Measurements from ENCODE around the gene TIPARP. TPM values are rescaled to one million over a fixed set of nuclear protein-coding genes. Genes with fewer than 3 reads are reported as not detected.
"Not testable (repeated sequence)": the region's sequence is repeated elsewhere in the genome, so short reads cannot be mapped to it uniquely, and the experiment has no call there.

The TIPARP gene
- total RNA-seq, 1 experiment from 2014 or later: 116 TPM

DNA sequence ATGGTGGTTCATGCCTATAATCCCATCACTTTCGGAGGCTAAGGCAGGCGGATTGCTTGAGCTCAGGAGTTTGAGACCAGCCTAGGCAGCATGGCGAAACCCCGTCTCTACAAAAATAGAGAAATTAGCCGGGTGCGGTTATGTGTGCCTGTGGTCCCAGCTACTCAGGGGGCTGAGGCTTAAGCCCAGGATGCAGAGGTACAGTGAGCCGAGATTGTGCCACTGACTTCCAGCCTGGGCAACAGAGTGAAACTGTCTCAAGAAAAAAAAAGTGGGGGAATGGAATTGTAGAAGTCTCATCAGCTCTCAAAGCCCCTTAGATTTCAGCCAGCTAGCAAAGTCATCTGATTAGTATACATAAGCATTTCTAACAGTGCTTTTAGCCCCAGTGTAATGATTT lies 33.2 kb downstream of the TIPARP start:
- Histone ChIP-seq H3K27me3 (replicated peaks; ENCODE audit: insufficient read depth, low read depth, low read length, poor library complexity) (no peaks in the 10 kb centered on the region), H3K36me3 (ENCODE audit: insufficient read depth, low read length, poor library complexity, severe bottlenecking) (peaks cover 88% of the 10 kb centered on the region), H3K4me3 (ENCODE audit: low read depth, low read length, poor library complexity, severe bottlenecking) (no peak overlapping the region), H3K9me3 (ENCODE audit: low read depth, low read length, poor library complexity, severe bottlenecking) (no peaks in the 10 kb centered on the region), H3K4me1 (ENCODE audit: insufficient read depth, low read length, poor library complexity, severe bottlenecking) (peaks cover 29% of the 10 kb centered on the region), H3K27ac (ENCODE audit: low read depth, low read length, poor library complexity, severe bottlenecking) (peak overlapping the region; percentile 22)
- no peak for DNase-seq (ENCODE audit: low spot score)
- no peak for TF ChIP-seq EZH2 (IDR thresholded peaks at IDR 0.05; ENCODE audit: borderline replicate concordance, low read depth, low read length, poor library complexity, severe bottlenecking)
- TF ChIP-seq, protein P1, sequence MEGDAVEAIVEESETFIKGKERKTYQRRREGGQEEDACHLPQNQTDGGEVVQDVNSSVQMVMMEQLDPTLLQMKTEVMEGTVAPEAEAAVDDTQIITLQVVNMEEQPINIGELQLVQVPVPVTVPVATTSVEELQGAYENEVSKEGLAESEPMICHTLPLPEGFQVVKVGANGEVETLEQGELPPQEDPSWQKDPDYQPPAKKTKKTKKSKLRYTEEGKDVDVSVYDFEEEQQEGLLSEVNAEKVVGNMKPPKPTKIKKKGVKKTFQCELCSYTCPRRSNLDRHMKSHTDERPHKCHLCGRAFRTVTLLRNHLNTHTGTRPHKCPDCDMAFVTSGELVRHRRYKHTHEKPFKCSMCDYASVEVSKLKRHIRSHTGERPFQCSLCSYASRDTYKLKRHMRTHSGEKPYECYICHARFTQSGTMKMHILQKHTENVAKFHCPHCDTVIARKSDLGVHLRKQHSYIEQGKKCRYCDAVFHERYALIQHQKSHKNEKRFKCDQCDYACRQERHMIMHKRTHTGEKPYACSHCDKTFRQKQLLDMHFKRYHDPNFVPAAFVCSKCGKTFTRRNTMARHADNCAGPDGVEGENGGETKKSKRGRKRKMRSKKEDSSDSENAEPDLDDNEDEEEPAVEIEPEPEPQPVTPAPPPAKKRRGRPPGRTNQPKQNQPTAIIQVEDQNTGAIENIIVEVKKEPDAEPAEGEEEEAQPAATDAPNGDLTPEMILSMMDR (conservative IDR thresholded peaks at IDR 0.05; ENCODE audit: low read depth, low read length): no peak
- POLR2A ChIA-PET (ENCODE audit: low non-redundant PET): no interaction called here
- intact Hi-C loops (cut with micrococcal nuclease; ENCODE audit: unreplicated experiment): no loop called here
- no TSS peak for BruUV-seq (replicated peaks)
- CTCF ChIA-PET: no interaction called here

DNA sequence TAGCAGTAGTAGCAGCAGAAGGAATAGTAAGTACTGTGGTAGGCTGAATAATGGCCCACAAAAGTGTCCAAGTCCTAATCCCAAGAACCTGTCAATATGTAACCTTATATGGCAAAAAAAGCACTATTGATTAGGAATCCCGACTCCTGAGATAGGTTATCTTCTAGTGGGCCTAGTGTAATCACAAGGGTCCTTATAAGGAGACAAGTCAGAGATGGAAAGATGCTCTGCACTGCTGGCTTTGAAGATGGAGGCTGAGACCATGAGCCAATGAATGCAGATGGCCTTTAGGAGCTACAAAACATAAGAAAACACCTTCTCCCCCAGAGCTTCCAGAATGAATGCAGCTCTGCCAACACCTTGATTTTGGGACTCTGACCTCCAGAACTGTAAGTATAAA lies 36.0 kb downstream of the TIPARP start:
- no peaks in the 10 kb centered on the region for H3K9me3 ChIP-seq (ENCODE audit: low read depth, low read length, poor library complexity, severe bottlenecking)
- peaks cover 28% of the 10 kb centered on the region for H3K4me1 ChIP-seq (ENCODE audit: insufficient read depth, low read length, poor library complexity, severe bottlenecking)
- no peak for TF ChIP-seq EZH2 (IDR thresholded peaks at IDR 0.05; ENCODE audit: borderline replicate concordance, low read depth, low read length, poor library complexity, severe bottlenecking)
- TF ChIP-seq, protein P1 (conservative IDR thresholded peaks at IDR 0.05; ENCODE audit: low read depth, low read length): no peak
- DNase-seq (ENCODE audit: low spot score): no peak
- intact Hi-C loops (cut with micrococcal nuclease; ENCODE audit: unreplicated experiment): no loop called here
- BruUV-seq (replicated peaks): no TSS peak
- peaks cover 67% of the 10 kb centered on the region for H3K36me3 ChIP-seq (ENCODE audit: insufficient read depth, low read length, poor library complexity, severe bottlenecking)
- ChIA-PET POLR2A (ENCODE audit: low non-redundant PET) (interaction anchor here (0.6 to 0.7 kb wide), 2 partner anchors 73 to 341 kb away, joined by 3 to 5 read pairs; no protein-coding TSS in a partner anchor), CTCF (interaction anchor here (0.5 kb wide), 1 partner anchor 9 kb away, joined by 16 read pairs; no protein-coding TSS in a partner anchor)
- H3K4me3 ChIP-seq (ENCODE audit: low read depth, low read length, poor library complexity, severe bottlenecking): no peak overlapping the region
- no peak overlapping the region for H3K27ac ChIP-seq (ENCODE audit: low read depth, low read length, poor library complexity, severe bottlenecking)
- H3K27me3 ChIP-seq (replicated peaks; ENCODE audit: insufficient read depth, low read depth, low read length, poor library complexity): no peaks in the 10 kb centered on the region

DNA sequence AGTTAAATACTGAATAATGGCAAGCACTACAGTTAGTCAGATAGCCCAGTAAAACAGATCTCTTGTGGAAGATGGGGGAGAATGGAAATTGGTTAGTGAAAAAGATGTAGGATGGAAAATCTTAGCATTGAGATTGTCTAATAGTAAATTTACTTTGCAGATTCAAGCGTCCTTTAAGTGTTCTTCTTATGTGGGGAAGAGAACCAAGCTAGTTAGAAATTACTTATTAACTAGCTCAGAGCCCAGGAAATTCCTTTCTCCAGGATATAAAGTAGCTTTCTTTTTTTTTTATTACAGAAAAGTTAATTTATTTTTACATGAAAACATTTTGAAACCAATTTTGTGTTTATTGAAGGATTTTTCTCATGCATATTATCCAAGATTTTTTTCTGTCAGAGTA lies 36.7 kb downstream of the TIPARP start:
- Histone ChIP-seq H3K4me1 (ENCODE audit: insufficient read depth, low read length, poor library complexity, severe bottlenecking) (peaks cover 28% of the 10 kb centered on the region), H3K27me3 (replicated peaks; ENCODE audit: insufficient read depth, low read depth, low read length, poor library complexity) (no peaks in the 10 kb centered on the region), H3K4me3 (ENCODE audit: low read depth, low read length, poor library complexity, severe bottlenecking) (no peak overlapping the region), H3K36me3 (ENCODE audit: insufficient read depth, low read length, poor library complexity, severe bottlenecking) (peaks cover 67% of the 10 kb centered on the region), H3K27ac (ENCODE audit: low read depth, low read length, poor library complexity, severe bottlenecking) (no peak overlapping the region), H3K9me3 (ENCODE audit: low read depth, low read length, poor library complexity, severe bottlenecking) (no peaks in the 10 kb centered on the region)
- POLR2A ChIA-PET (ENCODE audit: low non-redundant PET): interaction anchor here (0.7 kb wide), 1 partner anchor 74 kb away, joined by 3 read pairs; no protein-coding TSS in a partner anchor
- TF ChIP-seq EZH2 (IDR thresholded peaks at IDR 0.05; ENCODE audit: borderline replicate concordance, low read depth, low read length, poor library complexity, severe bottlenecking): no peak
- TF ChIP-seq, protein P1 (conservative IDR thresholded peaks at IDR 0.05; ENCODE audit: low read depth, low read length): no peak
- intact Hi-C loops (cut with micrococcal nuclease; ENCODE audit: unreplicated experiment): no loop called here
- BruUV-seq (replicated peaks): no TSS peak
- DNase-seq (ENCODE audit: low spot score): no peak
- CTCF ChIA-PET: interaction anchor here (0.5 to 0.6 kb wide), 2 partner anchors 10 to 426 kb away, joined by 3 to 16 read pairs; no protein-coding TSS in a partner anchor

DNA sequence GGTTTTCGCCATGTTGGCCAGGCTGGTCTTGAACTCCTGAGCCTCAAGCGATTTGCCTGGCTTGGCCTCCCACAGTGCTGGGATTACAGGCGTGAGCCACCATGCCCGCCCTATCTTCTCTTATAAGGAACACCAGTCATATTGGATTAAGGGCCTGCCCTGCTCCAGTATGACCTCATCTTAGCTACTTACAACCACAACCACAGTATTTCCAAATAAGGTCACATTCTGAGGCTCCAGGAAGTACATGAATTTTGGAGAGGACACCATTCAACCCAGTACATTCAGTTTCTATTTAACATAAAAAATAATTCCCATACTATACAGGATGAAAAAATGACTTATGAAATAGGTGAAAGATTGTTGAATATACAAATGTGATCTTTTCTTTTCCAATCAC lies 37.6 kb downstream of the TIPARP start:
- Histone ChIP-seq H3K27ac (ENCODE audit: low read depth, low read length, poor library complexity, severe bottlenecking) (peak overlapping the region; percentile 33), H3K36me3 (ENCODE audit: insufficient read depth, low read length, poor library complexity, severe bottlenecking) (peaks cover 67% of the 10 kb centered on the region), H3K4me1 (ENCODE audit: insufficient read depth, low read length, poor library complexity, severe bottlenecking) (peaks cover 24% of the 10 kb centered on the region)
- DNase-seq (ENCODE audit: low spot score); POLR2A ChIA-PET (ENCODE audit: low non-redundant PET); CTCF ChIA-PET; H3K27me3 ChIP-seq (replicated peaks; ENCODE audit: insufficient read depth, low read depth, low read length, poor library complexity); H3K4me3 ChIP-seq (ENCODE audit: low read depth, low read length, poor library complexity, severe bottlenecking); H3K9me3 ChIP-seq (ENCODE audit: low read depth, low read length, poor library complexity, severe bottlenecking); intact Hi-C loops (cut with micrococcal nuclease; ENCODE audit: unreplicated experiment); BruUV-seq (replicated peaks): not testable (repeated sequence)

All from A673 (cell line).